Right renal pelvis (tissue), 4 donors: Measurements from ENCODE around the gene NXPH1. TPM values are rescaled to one million over a fixed set of nuclear protein-coding genes. Genes with fewer than 3 reads are reported as not detected.
"Not testable (repeated sequence)": the region's sequence is repeated elsewhere in the genome, so short reads cannot be mapped to it uniquely, and the experiment has no call there.

ENCODE experiments used
- DNase-seq, 4 donors: peaks; one replicate each; pipeline ENCODE4 v3.0.0-alpha.2; 2013; ENCODE audit warnings: low read depth in 4 of 4, low spot score in 3 of 4, missing footprints in 1 of 4
- polyA plus RNA-seq, 4 donors: library from polyadenylated mRNA; unstranded; fragments of 120-200 nt; gene quantifications; one replicate each; pipeline ENCODE4 v1.2.1, GENCODE V29; 2013; ENCODE audit not compliant: insufficient read length in 4 of 4

Gene NXPH1
- polyA plus RNA-seq, 4 donors, result 0.23 to 0.37 TPM; not detected in 2

GRCh38 chr7:8668627-8669500 is 235.5 kb downstream of the NXPH1 start:
- DNase-seq, result no peak

DNA sequence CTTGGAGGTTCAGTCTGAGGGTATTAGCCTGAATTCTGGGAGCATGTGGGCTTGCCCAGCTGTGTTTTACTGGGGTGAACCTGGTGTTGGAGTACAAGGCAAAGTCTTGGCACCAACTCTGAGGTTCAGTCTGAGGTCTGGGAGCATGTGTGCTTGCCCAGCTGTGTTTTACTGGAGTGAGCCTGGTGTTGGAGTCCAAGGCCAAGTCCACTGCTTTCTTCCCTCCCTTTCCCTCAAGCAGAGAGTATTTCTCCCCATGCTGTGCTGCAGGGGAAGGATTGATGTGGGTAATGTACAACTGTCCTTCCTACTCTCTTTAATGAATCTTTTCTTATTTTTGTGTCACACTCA is 236.1 kb downstream of the NXPH1 start:
- DNase-seq, result no peak

DNA sequence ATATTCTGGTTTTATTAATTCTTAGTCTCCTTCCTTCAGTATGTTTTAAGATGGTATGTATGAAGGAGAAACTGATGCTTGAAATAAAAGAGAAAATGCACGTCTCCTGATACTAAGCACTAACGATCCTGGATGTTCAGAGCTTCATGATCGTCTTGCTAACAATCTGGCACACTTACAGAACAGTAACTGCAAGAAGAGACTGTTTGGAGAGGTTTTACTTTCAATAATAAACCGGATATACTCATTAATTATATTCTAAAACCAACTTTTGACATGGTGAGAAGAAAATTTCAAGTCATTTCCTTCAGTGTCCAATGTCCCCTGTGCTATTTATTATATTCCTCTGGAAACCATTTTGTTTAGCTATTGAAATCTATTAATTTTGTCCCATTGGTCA is 251.0 kb downstream of the NXPH1 start:
- no peak for DNase-seq

GRCh38 chr7:8699875-8700624 is 266.6 kb downstream of the NXPH1 start:
- no peak for DNase-seq

- no peak for DNase-seq
These were observed 269.4 kb downstream of the NXPH1 start for GRCh38 chr7:8702807-8703206.

GRCh38 chr7:8710124-8710523 is 276.7 kb downstream of the NXPH1 start:
- DNase-seq, result no peak

GRCh38 chr7:8714791-8715190 is 281.4 kb downstream of the NXPH1 start:
- DNase-seq, result no peak

DNA sequence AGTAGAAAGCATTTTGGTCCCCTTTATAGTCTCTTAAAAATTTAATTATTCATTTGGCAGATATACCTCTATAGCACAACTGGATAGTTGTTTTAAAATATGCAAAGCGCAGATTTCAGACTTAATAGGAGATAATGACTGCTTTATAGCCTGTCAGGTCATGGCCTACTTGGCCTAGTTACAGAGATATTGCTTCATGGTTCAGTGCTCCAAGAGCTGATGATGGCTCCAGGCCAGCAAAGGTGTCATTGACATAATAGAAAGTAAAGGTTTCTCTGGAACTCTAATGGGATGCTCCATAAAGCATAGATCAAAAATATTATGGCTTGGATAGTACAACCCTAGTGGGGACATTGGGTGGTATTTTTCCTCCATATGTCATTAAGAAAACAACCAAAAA is 285.7 kb downstream of the NXPH1 start:
- no peak for DNase-seq

- peak; percentile 8 to 24 (median 12) for DNase-seq
These were observed 290.8 kb downstream of the NXPH1 start for GRCh38 chr7:8724080-8724718.

DNA sequence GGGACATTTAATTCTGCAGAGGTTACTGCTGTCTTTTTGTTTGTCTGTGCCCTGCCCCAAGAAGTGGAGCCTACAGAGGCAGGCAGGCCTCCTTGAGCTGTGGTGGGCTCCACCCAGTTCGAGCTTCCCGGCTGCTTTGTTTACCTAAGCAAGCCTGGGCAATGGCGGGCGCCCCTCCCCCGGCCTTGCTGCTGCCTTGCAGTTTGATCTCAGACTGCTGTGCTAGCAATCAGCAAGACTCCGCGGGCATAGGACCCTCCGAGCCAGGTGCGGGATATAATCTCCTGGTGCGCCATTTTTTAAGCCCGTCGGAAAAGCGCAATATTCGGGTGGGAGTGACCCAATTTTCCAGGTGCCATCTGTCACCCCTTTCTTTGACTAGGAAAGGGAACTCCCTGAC is 298.3 kb downstream of the NXPH1 start:
- DNase-seq, result not testable (repeated sequence)

DNA sequence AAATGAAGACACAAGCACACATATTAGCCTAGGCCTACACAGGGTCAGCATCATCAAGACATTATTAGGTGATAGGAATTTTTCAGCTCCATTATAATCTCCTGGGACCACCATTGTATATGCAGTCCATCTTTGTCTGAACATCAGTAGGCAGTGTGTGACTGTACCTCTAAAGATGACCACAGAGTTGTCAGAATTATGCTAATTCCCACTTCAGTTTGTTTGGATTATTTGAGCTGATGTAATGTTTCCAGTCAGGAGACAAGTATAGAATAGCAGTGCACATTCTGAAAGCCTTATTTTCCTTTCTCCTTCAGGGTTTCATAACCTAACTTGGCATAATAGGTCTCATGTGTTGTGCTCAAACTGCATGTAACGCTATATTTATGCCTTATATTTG is 306.4 kb downstream of the NXPH1 start:
- no peak for DNase-seq

- DNase-seq, result no peak
These were observed 309.4 kb downstream of the NXPH1 start for GRCh38 chr7:8742837-8743236.

DNA sequence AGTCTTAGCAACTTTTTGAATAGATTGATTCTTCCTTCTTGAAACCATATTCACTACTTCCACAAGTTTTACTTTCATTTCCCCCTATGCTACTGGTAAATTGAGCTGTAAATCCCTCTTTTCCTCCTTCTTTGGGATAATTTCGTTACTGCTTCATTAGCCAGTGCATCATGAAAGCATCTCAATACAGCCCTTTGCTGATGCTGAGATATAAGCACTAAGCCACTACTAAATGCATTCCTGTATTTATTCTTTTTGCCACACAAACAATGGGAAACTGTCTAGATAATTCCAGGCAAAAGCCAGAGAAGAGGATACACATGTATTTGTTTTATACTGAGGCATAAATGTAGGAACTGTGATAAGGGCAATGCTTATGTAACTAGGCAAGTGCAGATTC is 313.9 kb downstream of the NXPH1 start:
- no peak for DNase-seq

- no peak for DNase-seq
These were observed 318.3 kb downstream of the NXPH1 start for GRCh38 chr7:8751557-8752231.

GRCh38 chr7:8753355-8753754 is 319.9 kb downstream of the NXPH1 start:
- DNase-seq, result no peak

DNA sequence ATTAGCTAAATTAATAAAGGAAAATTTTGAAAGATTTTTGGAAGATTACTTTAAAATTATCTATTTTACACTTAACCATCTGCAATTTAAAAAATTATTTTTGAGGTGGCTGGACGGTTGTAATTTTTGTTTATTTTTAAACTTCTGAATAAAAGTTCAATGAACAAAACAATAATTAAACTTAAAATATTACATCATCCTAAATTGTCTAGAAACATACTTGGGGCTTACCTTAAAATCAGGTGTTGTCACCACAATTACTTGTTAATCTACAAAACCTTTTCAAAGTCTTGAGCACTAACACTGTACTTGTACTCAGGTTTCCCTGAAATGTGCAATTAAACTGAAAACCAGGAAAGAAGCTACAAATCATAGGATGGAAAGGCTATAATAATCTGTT is 328.3 kb downstream of the NXPH1 start:
- DNase-seq, result no peak

GRCh38 chr7:8762803-8763202 is 329.4 kb downstream of the NXPH1 start:
- no peak for DNase-seq

DNA sequence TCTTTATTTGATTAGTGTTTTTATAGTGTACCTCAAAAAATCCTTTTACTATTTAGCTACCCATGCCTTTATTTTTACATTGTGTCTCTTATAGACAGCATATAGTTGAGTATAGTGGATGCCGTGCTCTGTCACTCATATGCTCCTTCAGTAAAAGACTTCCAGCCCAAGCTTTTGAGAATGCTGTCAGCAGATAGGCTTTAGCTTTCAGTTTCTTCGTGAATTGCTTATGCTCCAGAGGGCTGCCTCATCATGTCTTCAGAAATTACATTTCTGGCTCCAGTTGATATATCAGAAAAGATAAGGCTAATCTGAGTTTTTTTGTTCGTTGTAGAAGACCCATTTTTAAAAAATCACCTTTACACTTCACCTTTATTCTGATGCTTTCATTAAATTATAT is 332.0 kb downstream of the NXPH1 start:
- no peak for DNase-seq

- no peak for DNase-seq
These were observed 340.1 kb downstream of the NXPH1 start for GRCh38 chr7:8773518-8773917.

GRCh38 chr7:8778459-8778858 is 345.1 kb downstream of the NXPH1 start:
- DNase-seq, result no peak

DNA sequence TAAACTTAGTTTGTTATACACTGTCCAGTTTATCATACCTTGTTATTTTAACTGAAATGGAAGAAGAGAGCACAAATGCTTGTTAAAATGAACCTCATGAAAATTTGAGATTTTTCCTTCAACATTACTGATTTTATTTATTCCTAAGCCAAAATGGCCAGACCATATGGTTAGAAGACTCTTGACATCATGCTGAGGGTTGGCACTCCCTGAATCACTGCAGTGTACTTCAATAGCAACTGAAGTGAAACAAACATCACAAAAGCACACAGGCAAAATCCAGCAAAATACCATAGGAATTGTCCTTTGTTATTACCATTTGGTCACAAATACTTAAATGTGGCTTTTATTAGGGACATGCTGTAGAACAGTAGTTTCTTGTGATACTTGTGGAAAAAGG is 347.8 kb downstream of the NXPH1 start:
- no peak for DNase-seq
